ENCODE results near the gene GLIS1.

DNA sequence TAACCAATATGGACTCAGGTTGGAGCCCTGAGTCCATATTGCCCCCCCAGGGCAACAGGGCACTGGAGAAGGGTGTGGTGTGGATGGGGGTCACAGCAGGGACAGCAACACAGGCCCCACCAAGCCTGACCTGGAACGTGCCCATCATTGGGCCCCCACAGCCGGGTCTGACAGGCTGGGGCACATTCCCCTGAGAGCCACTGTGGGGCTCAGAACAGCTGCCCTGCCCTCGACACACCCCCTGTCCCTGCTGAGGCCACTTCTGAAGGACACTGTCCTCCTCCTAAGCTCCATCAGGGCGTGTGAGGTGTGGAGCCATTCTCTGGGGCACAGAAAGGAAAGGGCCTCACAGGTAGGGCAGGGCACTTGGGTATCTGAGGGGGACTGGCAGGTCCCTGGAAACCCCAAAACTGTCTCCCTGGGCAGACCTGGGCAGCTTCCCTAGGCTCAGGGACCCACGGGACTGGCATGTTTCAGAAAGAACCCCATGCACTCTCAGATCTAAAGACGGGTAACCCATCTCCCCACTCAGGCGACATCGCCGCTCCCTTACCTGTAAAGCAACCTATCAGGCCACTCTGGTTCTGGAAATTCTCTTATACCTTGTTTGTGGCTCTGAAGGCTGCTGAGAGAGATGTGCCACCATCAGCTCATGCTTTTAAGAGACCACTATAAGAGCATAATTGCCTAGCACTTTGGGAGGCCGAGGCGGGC, 184.2 kb downstream of the GLIS1 start:
- TF ChIP-seq CTCF (IDR thresholded peaks at IDR 0.05 in 4 of 5, conservative IDR thresholded peaks at IDR 0.05 in 1 of 5) (no peak), POLR2A (IDR thresholded peaks at IDR 0.05) (no peak)
